ENCODE results near the gene ATXN1.

Gene ATXN1

GRCh38 chr6:16345449-16346330 lies 415.6 kb downstream of the ATXN1 start:
- no peak for DNase-seq

GRCh38 chr6:16344756-16345155 lies 416.5 kb downstream of the ATXN1 start:
- no peak for DNase-seq

- DNase-seq, result no peak
These were observed 417.7 kb downstream of the ATXN1 start for GRCh38 chr6:16343593-16343992.

GRCh38 chr6:16339265-16339587 lies 422.0 kb downstream of the ATXN1 start:
- DNase-seq, result no peak

- no peak for DNase-seq
These were observed 422.5 kb downstream of the ATXN1 start for GRCh38 chr6:16338577-16339264.

GRCh38 chr6:16337295-16337975 lies 423.8 kb downstream of the ATXN1 start:
- DNase-seq, result no peak

- no peak for DNase-seq
These were observed 424.4 kb downstream of the ATXN1 start for GRCh38 chr6:16336911-16337294.

GRCh38 chr6:16336056-16336818 lies 425.0 kb downstream of the ATXN1 start:
- DNase-seq, result no peak

- DNase-seq, result no peak
These were observed 426.1 kb downstream of the ATXN1 start for GRCh38 chr6:16335176-16335575.

GRCh38 chr6:16334671-16335070 lies 426.6 kb downstream of the ATXN1 start:
- no peak for DNase-seq

- no peak for DNase-seq
These were observed 427.7 kb downstream of the ATXN1 start for GRCh38 chr6:16333580-16333979.

- DNase-seq, result peak; percentile 91
These were observed 429.1 kb downstream of the ATXN1 start for GRCh38 chr6:16332175-16332542.

GRCh38 chr6:16331384-16332174 lies 429.7 kb downstream of the ATXN1 start:
- DNase-seq, result peak; percentile 76

GRCh38 chr6:16329233-16329632 lies 432.0 kb downstream of the ATXN1 start:
- no peak for DNase-seq

GRCh38 chr6:16327777-16328325 lies 433.4 kb downstream of the ATXN1 start:
- DNase-seq, result no peak

- no peak for DNase-seq
These were observed 434.1 kb downstream of the ATXN1 start for GRCh38 chr6:16326971-16327776.

- DNase-seq, result no peak
These were observed 434.7 kb downstream of the ATXN1 start for GRCh38 chr6:16326531-16326930.

GRCh38 chr6:16324606-16325225 lies 436.5 kb downstream of the ATXN1 start:
- DNase-seq, result no peak

- DNase-seq, result no peak
These were observed 437.1 kb downstream of the ATXN1 start for GRCh38 chr6:16324184-16324583.

- DNase-seq, result peak; percentile 92
These were observed 438.5 kb downstream of the ATXN1 start for GRCh38 chr6:16322666-16323312.
